HepG2 (cell line): Measurements from ENCODE around the gene ALG8. TPM values are rescaled to one million over a fixed set of nuclear protein-coding genes. Genes with fewer than 3 reads are reported as not detected.

Experiments used
- CBX5 ChIP-seq: sonication (generic); formaldehyde crosslinking; IDR thresholded peaks from 2 replicates; pipeline ENCODE4 v1.4.0; 2020; ENCODE audit warnings: missing genetic modification reagents, borderline replicate concordance
- CREB1 ChIP-seq, 2 experiments: fragments of 450-650 bp in 1 of 2; IDR thresholded peaks; 2 replicates each; pipeline ENCODE4 v1.6.1; 2016 to 2017; ENCODE audit warnings: control low read depth in 1 of 2, mild to moderate bottlenecking in 1 of 2, missing compliant biosample characterization in 1 of 2, missing genetic modification characterization in 1 of 2
- FOXJ3 ChIP-seq: sonication (generic); formaldehyde crosslinking; IDR thresholded peaks from 2 replicates; pipeline ENCODE4 v1.4.0; 2020; ENCODE audit warnings: missing genetic modification reagents, mild to moderate bottlenecking, borderline replicate concordance
- IRF2 ChIP-seq: IDR thresholded peaks from 2 replicates; pipeline ENCODE4 v1.6.1; 2018; ENCODE audit warnings: missing genetic modification reagents, missing compliant biosample characterization
- LBX2 ChIP-seq: sonication (generic); formaldehyde crosslinking; IDR thresholded peaks from 2 replicates; pipeline ENCODE4 v1.5.0; 2020; ENCODE audit warnings: missing genetic modification reagents, mild to moderate bottlenecking, borderline replicate concordance
- MAFK ChIP-seq, 2 experiments: IDR thresholded peaks in 1 of 2; conservative IDR thresholded peaks in 1 of 2; 2 replicates each; pipeline ENCODE4 v1.6.1; 2011; ENCODE audit warnings: improper control_type of control experiment in 2 of 2, low read length in 2 of 2
- PRDM15 ChIP-seq: sonication (generic); formaldehyde crosslinking; IDR thresholded peaks from 2 replicates; pipeline ENCODE4 v1.4.0; 2020; ENCODE audit warnings: missing genetic modification reagents
- RARG ChIP-seq: sonication (generic); formaldehyde crosslinking; IDR thresholded peaks from 2 replicates; pipeline ENCODE4 v1.4.0; 2020; ENCODE audit warnings: low read depth, mild to moderate bottlenecking, missing genetic modification reagents
- REST ChIP-seq, 2 experiments: IDR thresholded peaks; 2 replicates each; pipeline ENCODE4 v1.6.1; 2011 to 2012; ENCODE audit warnings: low read length in 2 of 2, borderline replicate concordance in 1 of 2, low read depth in 1 of 2, mild to moderate bottlenecking in 1 of 2, moderate library complexity in 1 of 2
- SAP130 ChIP-seq: IDR thresholded peaks from 2 replicates; pipeline ENCODE4 v1.6.1; 2016; ENCODE audit warnings: low read depth
- THAP11 ChIP-seq: IDR thresholded peaks from 2 replicates; pipeline ENCODE4 v1.6.1; 2016; ENCODE audit warnings: missing biosample characterization, missing genetic modification reagents
- ZFY ChIP-seq: sonication (generic); formaldehyde crosslinking; IDR thresholded peaks from 2 replicates; pipeline ENCODE4 v1.4.0; 2020; ENCODE audit warnings: missing genetic modification reagents
- ZNF484 ChIP-seq: sonication (generic); formaldehyde crosslinking; IDR thresholded peaks from 2 replicates; pipeline ENCODE4 v1.5.1; 2020; ENCODE audit warnings: mild to moderate bottlenecking, low read depth, missing genetic modification reagents, borderline replicate concordance
- polyA plus RNA-seq, 8 experiments: library from polyadenylated mRNA; depleted of rRNA in 3 of 8; stranded (reverse) in 7 of 8; unstranded in 1 of 8; fragments of >200 nt; fragmentation: Illumina TruSeq in 4 of 8; extraction: Trizol in 4 of 8; gene quantifications; 2 replicates each; pipeline versions ENCODE4 v1.2.1 to v1.2.3, GENCODE V29; 2011 to 2016; ENCODE audit warnings: low read depth in 4 of 8, missing spikeins in 1 of 8, mixed read lengths in 1 of 8; ENCODE audit not compliant: insufficient read depth in 1 of 8
- total RNA-seq, 5 experiments: library from RNA; depleted of rRNA; stranded (reverse); fragments of >200 nt; fragmentation: Illumina TruSeq; extraction: Trizol; gene quantifications; 2 replicates each; pipeline ENCODE4 v1.2.3, GENCODE V29; 2016; ENCODE audit warnings: low read depth in 1 of 5
- TF ChIP-seq, protein P1 (sequence below): sonication (generic); formaldehyde crosslinking; IDR thresholded peaks from 2 replicates; pipeline ENCODE4 v1.4.0; 2020; ENCODE audit warnings: missing genetic modification reagents
- TF ChIP-seq, protein P2 (sequence below): sonication (generic); formaldehyde crosslinking; IDR thresholded peaks from 2 replicates; pipeline ENCODE4 v1.4.0; 2020; ENCODE audit warnings: missing genetic modification reagents

ALG8 gene
- total and polyA plus RNA-seq, 2 of the 13 experiments (the other 11 are each of a cell fraction or from before 2014, with no cell fraction given) = 75.8 to 88.0 TPM

GRCh38 chr11:78156127-78156844 lies 16.9 kb upstream of the ALG8 start (continued):
- TF ChIP-seq REST (IDR thresholded peaks at IDR 0.05; ENCODE audit: borderline replicate concordance in 1 of 2, low read depth in 1 of 2, low read length in 2 of 2) = peak in 1 of 2 experiments; percentile 52; a peak in 1 of 4 replicates
- no peak for TF ChIP-seq LBX2
- TF ChIP-seq, protein P1, sequence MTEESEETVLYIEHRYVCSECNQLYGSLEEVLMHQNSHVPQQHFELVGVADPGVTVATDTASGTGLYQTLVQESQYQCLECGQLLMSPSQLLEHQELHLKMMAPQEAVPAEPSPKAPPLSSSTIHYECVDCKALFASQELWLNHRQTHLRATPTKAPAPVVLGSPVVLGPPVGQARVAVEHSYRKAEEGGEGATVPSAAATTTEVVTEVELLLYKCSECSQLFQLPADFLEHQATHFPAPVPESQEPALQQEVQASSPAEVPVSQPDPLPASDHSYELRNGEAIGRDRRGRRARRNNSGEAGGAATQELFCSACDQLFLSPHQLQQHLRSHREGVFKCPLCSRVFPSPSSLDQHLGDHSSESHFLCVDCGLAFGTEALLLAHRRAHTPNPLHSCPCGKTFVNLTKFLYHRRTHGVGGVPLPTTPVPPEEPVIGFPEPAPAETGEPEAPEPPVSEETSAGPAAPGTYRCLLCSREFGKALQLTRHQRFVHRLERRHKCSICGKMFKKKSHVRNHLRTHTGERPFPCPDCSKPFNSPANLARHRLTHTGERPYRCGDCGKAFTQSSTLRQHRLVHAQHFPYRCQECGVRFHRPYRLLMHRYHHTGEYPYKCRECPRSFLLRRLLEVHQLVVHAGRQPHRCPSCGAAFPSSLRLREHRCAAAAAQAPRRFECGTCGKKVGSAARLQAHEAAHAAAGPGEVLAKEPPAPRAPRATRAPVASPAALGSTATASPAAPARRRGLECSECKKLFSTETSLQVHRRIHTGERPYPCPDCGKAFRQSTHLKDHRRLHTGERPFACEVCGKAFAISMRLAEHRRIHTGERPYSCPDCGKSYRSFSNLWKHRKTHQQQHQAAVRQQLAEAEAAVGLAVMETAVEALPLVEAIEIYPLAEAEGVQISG (CRISPR knock-in tag) = peak; percentile 56
- TF ChIP-seq ZNF484 (CRISPR knock-in tag) = no peak
- peak; percentile 88 for TF ChIP-seq FOXJ3
- TF ChIP-seq ZFY (CRISPR knock-in tag) = peak; percentile 80
- peak; percentile 97 to 98 for TF ChIP-seq MAFK (conservative IDR thresholded peaks at IDR 0.05 in 1 of 2, IDR thresholded peaks at IDR 0.05 in 1 of 2; ENCODE audit: low read length in 2 of 2)
- no peak for TF ChIP-seq RARG (CRISPR knock-in tag)
- TF ChIP-seq CREB1 (IDR thresholded peaks at IDR 0.05) = no peak
- peak; percentile 77 for TF ChIP-seq CREB1 (CRISPR knock-in tag; IDR thresholded peaks at IDR 0.05)
- TF ChIP-seq CBX5 (CRISPR knock-in tag) = peak; percentile 29; the same call in 1 of the 2 replicates
- no peak for TF ChIP-seq PRDM15 (CRISPR knock-in tag)
- TF ChIP-seq, protein P2, sequence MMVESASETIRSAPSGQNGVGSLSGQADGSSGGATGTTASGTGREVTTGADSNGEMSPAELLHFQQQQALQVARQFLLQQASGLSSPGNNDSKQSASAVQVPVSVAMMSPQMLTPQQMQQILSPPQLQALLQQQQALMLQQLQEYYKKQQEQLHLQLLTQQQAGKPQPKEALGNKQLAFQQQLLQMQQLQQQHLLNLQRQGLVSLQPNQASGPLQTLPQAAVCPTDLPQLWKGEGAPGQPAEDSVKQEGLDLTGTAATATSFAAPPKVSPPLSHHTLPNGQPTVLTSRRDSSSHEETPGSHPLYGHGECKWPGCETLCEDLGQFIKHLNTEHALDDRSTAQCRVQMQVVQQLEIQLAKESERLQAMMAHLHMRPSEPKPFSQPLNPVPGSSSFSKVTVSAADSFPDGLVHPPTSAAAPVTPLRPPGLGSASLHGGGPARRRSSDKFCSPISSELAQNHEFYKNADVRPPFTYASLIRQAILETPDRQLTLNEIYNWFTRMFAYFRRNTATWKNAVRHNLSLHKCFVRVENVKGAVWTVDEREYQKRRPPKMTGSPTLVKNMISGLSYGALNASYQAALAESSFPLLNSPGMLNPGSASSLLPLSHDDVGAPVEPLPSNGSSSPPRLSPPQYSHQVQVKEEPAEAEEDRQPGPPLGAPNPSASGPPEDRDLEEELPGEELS (CRISPR knock-in tag) = peak; percentile 96
- peak; percentile 79 for TF ChIP-seq THAP11
- TF ChIP-seq IRF2 (CRISPR knock-in tag) = peak; percentile 88
- peak; percentile 78 for TF ChIP-seq SAP130 (CRISPR knock-in tag)
